Hematopoietic multipotent progenitor cell treated with erythropoietin and hydrocortisone succinate and interleukin-3 and kit ligand, for 15 days (in vitro differentiated cells): ENCODE results near the gene MS4A10.

Experiments
- DNase-seq: peaks from one replicate; pipeline ENCODE4 v3.0.0-alpha.2; 2015; ENCODE audit warnings: low spot score

The MS4A10 gene

GRCh38 chr11:60849641-60850520 is 64.7 kb downstream of the MS4A10 start:
- DNase-seq = no peak
